IPS DF 19.7 (cell line): ENCODE measurements around the gene TMEFF1.

ENCODE experiments used
- DNase-seq: peaks from one replicate; pipeline ENCODE4 v3.0.0-alpha.2; 2013; ENCODE audit warnings: low read depth, low spot score

The TMEFF1 gene

GRCh38 chr9:100575765-100576386, 102.9 kb downstream of the TMEFF1 start:
- no peak for DNase-seq

GRCh38 chr9:100577776-100578448, 105.0 kb downstream of the TMEFF1 start, which contains the start of gene CAVIN4:
TSS of gene CAVIN4 (plus strand) at chr9:100578079. CDS start at chr9:100578144, 65 bp downstream.
- DNase-seq, result no peak

- DNase-seq, result no peak
Measured at GRCh38 chr9:100578610-100579009, 105.7 kb downstream of the TMEFF1 start.

- no peak for DNase-seq
Measured at GRCh38 chr9:100579665-100580064, 106.7 kb downstream of the TMEFF1 start.

- no peak for DNase-seq
Measured at GRCh38 chr9:100580257-100580656, 107.3 kb downstream of the TMEFF1 start.

- no peak for DNase-seq
Measured at GRCh38 chr9:100581081-100581480, 108.1 kb downstream of the TMEFF1 start.

- no peak for DNase-seq
Measured at GRCh38 chr9:100581661-100582060, 108.7 kb downstream of the TMEFF1 start.

GRCh38 chr9:100583014-100583802, 110.3 kb downstream of the TMEFF1 start:
- no peak for DNase-seq

GRCh38 chr9:100584951-100585350, 112.0 kb downstream of the TMEFF1 start:
- no peak for DNase-seq

- DNase-seq, result no peak
Measured at GRCh38 chr9:100586093-100586492, 113.1 kb downstream of the TMEFF1 start.

- DNase-seq, result no peak
Measured at GRCh38 chr9:100587375-100587774, 114.4 kb downstream of the TMEFF1 start.

- no peak for DNase-seq
Measured at GRCh38 chr9:100589582-100589981, 116.6 kb downstream of the TMEFF1 start.

GRCh38 chr9:100590481-100590880, 117.5 kb downstream of the TMEFF1 start:
- no peak for DNase-seq

GRCh38 chr9:100591139-100591538, 118.2 kb downstream of the TMEFF1 start:
- no peak for DNase-seq

GRCh38 chr9:100591639-100592412, 118.9 kb downstream of the TMEFF1 start:
- DNase-seq, result no peak

GRCh38 chr9:100595391-100596199, 122.6 kb downstream of the TMEFF1 start:
- DNase-seq, result no peak

GRCh38 chr9:100597236-100597635, 124.3 kb downstream of the TMEFF1 start:
- no peak for DNase-seq

GRCh38 chr9:100598641-100599145, 125.7 kb downstream of the TMEFF1 start:
- peak; percentile 84 for DNase-seq

GRCh38 chr9:100600521-100601079, 127.7 kb downstream of the TMEFF1 start:
- no peak for DNase-seq

GRCh38 chr9:100601216-100601615, 128.3 kb downstream of the TMEFF1 start:
- no peak for DNase-seq
